ENCODE results near the gene AK9.

- TF ChIP-seq GATA2 (IDR thresholded peaks at IDR 0.05; ENCODE audit: low read depth, low read length) (no peak), GATA3 (IDR thresholded peaks at IDR 0.05; ENCODE audit: low read depth, low read length) (no peak)
These were observed 65.8 kb downstream of the AK9 start for GRCh38 chr6:109625199-109625598.
